NCI-H2081 (cell line): Measurements from ENCODE around the gene TEX44.
"Not testable (repeated sequence)": the region's sequence is repeated elsewhere in the genome, so short reads cannot be mapped to it uniquely, and the experiment has no call there.

Source experiments
- DNase-seq, 2 experiments: peaks; one replicate each; lab custom pipeline; 2025; lab: John Stamatoyannopoulos, UW

Gene TEX44

GRCh38 chr2:231571661-231572191, 20.9 kb upstream of the TEX44 start:
- DNase-seq = no peak

- no peak for DNase-seq
These were observed 19.6 kb upstream of the TEX44 start for GRCh38 chr2:231573096-231573495.

- no peak for DNase-seq
These were observed 18.8 kb upstream of the TEX44 start for GRCh38 chr2:231573698-231574421.

DNA sequence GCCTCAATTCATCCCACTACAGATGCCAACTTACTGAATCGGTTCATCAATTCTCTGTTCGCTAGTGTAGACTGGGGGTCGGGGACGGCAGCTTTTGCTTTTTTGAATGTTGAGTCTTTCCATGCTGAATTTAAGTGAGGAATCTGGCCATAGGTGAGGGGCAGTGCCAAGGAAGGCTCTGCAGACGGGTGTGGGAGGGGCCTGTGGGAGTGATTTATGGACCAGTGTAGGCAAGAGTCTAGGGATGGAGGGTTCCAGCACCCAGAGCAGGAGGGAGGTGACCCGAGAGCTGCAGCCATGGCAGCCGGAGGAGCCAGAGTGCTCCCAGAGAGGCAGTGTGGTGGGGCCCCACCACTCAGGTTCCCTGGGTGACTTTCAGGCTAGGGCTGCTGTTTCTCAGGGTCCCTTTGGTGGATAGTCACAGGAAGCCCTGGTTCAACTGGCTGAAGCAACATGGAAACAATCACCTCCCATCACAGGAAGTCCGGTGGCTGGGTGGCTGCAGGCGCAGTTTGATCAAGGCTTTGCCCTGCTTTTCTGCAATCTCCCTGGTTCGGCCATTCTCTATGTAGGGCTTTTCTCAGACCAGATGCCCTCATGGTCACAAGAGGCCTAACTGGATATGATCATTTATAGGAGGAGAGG, 16.9 kb upstream of the TEX44 start:
- no peak for DNase-seq

DNA sequence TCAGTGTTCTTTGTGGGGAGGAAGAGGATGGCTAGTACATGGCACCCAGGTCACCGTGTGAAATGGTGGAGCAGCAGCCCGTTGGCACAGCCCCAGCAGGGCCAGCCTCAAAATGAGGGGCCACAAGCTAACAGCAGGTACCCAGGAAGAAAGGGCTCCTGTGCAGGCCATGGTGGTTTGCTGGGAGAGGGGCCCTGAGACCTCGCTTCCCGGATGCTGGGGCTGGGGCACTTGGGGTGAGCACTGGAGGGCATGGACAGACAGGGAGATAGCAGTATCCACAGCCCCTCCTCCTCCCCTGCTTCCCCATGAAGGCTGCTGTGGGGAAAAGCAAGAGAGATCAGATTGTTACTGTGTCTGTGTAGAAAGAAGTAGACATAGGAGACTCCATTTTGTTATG, 16.2 kb upstream of the TEX44 start:
- DNase-seq = no peak

- DNase-seq = not testable (repeated sequence)
These were observed 14.0 kb upstream of the TEX44 start for GRCh38 chr2:231578655-231579054.

DNA sequence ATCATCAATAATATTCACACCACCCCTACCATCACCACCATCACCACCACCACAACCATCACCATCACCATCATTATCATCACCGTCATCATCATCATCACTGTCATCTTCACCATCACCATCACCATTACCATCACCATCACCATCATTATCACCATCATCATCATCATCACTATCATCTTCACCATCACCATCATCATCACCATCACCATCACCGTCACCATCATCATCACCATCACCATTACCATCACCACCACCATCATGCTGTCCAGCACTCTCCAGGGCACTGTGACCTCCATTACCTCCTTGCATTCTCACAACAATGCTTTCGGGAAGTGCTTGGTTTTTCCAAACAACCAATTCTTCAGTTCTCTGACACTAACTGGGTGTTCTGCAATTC, 13.1 kb upstream of the TEX44 start:
- DNase-seq = no peak

GRCh38 chr2:231581328-231581727, 11.3 kb upstream of the TEX44 start:
- DNase-seq = no peak

GRCh38 chr2:231583982-231584381, 8.7 kb upstream of the TEX44 start:
- no peak for DNase-seq

DNA sequence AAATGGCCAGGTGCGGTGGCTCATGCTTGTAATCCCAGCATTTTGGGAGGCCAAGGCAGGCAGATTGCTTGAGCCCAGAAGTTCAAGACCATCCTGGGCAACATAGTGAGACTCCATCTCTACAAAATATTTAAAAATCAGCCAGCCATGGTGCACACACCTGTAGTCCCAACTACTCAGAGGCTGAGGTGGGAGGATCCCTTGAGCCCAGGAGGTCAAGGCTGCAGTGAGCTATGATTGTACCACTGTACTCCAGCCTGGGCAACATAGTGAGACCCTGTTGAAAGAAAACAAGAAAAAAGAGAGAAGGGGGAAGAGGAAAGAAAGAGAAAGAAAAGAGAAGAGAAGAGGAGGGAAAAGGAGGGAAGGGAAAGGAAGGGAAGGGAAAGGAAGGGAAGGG, 4.9 kb upstream of the TEX44 start:
- not testable (repeated sequence) for DNase-seq

- DNase-seq = no peak
These were observed 3.0 kb upstream of the TEX44 start for GRCh38 chr2:231589656-231590055.

GRCh38 chr2:231590614-231591013, 2.0 kb upstream of the TEX44 start:
- DNase-seq = no peak

GRCh38 chr2:231593666-231594065, 1.0 kb downstream of the TEX44 start:
- no peak for DNase-seq

DNA sequence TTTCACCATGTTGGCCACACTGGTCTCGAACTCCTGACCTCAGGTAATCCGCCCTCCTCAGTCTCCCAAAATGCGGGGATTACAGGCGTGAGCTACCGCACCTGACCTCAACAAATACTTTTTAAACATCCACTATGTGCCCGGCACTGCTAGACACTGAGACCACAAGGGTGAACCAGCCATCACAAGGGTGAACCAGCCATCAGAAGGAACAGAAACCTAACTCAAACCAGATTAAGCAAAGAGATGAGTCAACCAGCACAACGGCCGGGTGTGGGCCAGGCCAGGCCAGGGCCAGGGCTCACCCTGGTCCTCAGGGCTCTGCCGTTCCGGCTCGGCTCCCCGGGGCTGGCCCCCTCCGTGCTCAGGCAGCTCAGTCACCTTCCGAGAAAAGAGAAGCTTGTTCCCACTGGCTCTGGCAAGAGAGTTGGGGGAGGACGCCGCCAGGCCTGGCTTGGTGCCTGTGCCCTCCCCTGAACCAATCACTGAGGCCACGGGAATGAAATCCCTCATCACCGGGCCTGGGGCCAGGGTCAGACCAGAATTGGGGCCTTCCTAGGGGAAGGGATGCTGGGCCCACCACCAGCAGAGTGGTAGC, 4.4 kb downstream of the TEX44 start:
- no peak for DNase-seq

GRCh38 chr2:231597627-231598026, 5.0 kb downstream of the TEX44 start:
- no peak for DNase-seq

DNA sequence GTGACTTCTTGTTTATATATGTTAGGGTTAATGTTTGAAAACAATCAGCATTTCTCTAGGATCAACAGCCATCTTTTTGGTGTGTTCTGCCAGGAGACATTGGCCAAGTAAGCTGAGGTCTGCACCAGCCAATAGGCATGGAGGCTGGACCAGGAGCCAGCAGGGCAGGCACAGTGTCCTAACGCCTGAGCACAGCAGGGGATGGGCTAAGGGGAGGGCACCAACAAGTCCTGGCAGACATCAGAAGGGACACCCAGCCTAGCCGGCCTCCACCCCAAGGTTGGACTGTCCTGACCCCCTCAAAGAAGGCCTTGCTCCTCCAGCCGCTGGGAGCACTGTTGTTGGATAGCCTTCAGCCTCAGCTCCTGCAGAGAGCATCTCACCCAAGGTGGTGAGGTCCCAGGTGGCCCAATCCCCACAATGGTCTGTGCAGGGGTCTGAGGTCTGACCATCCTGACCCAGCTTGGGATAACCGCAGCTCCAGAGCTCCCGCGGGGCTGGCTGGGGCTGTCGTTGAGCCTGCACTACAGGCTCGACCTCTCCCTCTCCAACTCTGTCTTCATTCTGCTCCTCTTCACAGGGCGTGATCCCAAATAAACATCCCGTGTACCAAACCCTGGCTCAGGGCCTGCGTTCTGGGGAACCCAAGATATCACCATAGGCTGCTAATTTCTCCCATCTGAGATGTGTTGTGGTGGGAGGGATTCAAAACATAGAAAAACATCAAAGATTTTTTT, 8.1 kb downstream of the TEX44 start:
- DNase-seq = no peak

GRCh38 chr2:231601356-231602229, 8.9 kb downstream of the TEX44 start:
- peak; percentile 67 for DNase-seq

- DNase-seq = no peak
These were observed 10.3 kb downstream of the TEX44 start for GRCh38 chr2:231602859-231603467.

DNA sequence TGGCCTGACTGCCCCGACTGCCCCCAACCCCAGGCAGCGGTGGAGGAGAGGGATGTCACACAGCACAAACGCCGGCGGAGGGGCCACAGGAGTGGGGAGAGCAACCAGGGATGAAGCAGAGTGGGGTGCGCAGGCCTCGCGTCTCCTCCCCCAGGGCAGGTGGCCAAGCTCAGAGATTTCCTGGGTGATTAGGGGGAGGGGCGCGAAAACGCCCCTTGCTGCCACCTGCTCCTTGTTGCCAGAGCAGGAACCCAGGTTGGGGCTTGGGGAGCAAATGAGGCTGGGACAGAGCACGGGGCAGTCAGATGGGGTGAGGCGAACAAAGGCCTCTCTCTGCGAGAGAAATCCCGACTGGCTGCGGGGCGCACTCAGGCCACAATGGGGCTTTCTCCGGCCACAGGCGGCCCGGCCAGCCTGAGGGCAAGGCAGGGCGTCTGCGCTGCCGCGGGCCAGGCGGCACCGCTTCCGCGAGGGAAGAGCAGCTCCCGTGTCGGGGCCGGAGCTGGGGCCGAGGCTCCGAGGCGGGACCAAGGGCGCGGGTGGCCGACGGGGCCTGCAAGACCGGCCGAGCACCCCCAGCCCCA, 11.5 kb downstream of the TEX44 start:
- peak; percentile 56 to 71 for DNase-seq
